B cell (primary cell): ENCODE results near the gene CDC42EP2. TPM values are rescaled to one million over a fixed set of nuclear protein-coding genes. Genes with fewer than 3 reads are reported as not detected.

Experiments used
- ATAC-seq: fragments of 200-7000 bp; cut with Tn5 transposase; one replicate; pipeline ENCODE4 v1.10.0; 2021; ENCODE audit warnings: low read depth, mild to moderate bottlenecking, moderate number of reproducible peaks, moderate library complexity
- CTCF ChIA-PET: fragments of 350-600 bp; sonication (Branson Sonifier 250); formaldehyde crosslinking; loops from one replicate; lab custom pipeline; 2021; ENCODE audit warnings: antibody characterized with exemption, inconsistent platforms; lab: Charles Lee
- POLR2A ChIA-PET: fragments of 350-600 bp; sonication (Branson Sonifier 250); formaldehyde crosslinking; loops from one replicate; lab custom pipeline; 2021; ENCODE audit warnings: antibody characterized with exemption; lab: Charles Lee
- DNase-seq: peaks from one replicate; pipeline ENCODE4 v3.0.0; 2013
- H2AFZ ChIP-seq: 2 replicates; pipeline ENCODE4 v1.6.1; 2012; ENCODE audit warnings: mild to moderate bottlenecking, low read depth, low read length; ENCODE audit not compliant: insufficient read depth, poor library complexity, severe bottlenecking
- H3K27ac ChIP-seq, 2 donors: 1 replicate in 1 of 2; 2 replicates in 1 of 2; pipeline ENCODE4 v1.5.1; 2012 to 2013; ENCODE audit warnings: low read length in 2 of 2, mild to moderate bottlenecking in 2 of 2, moderate library complexity in 1 of 2
- H3K27me3 ChIP-seq, 4 experiments: fragments of 200-600 bp in 1 of 4; sonication (generic) in 1 of 4; replicated peaks in 1 of 4; 1 replicate in 2 of 4; 2 replicates in 2 of 4; pipeline versions ENCODE4 v1.6.1 to v1.7.0; 2013 to 2016; ENCODE audit warnings: low read length in 3 of 4, mild to moderate bottlenecking in 2 of 4, mixed read lengths in 1 of 4, moderate library complexity in 1 of 4; ENCODE audit not compliant: insufficient read depth in 4 of 4, control insufficient read depth in 3 of 4; ENCODE audit errors: control extremely low read depth in 1 of 4
- H3K36me3 ChIP-seq, 2 experiments: replicated peaks in 1 of 2; 1 replicate in 1 of 2; 2 replicates in 1 of 2; pipeline versions ENCODE4 v1.6.1 to v1.7.1; 2013; ENCODE audit warnings: low read length in 1 of 2; ENCODE audit not compliant: insufficient read depth in 2 of 2, control insufficient read depth in 1 of 2; ENCODE audit errors: control extremely low read depth in 1 of 2, extremely low read depth in 1 of 2
- H3K4me1 ChIP-seq, 2 donors: fragments of 200-600 bp in 1 of 2; sonication (generic) in 1 of 2; 1 replicate in 1 of 2; 2 replicates in 1 of 2; pipeline versions ENCODE4 v1.5.1 to v1.6.1; 2013 to 2017; ENCODE audit warnings: low read length in 2 of 2; ENCODE audit not compliant: control insufficient read depth in 2 of 2, insufficient read depth in 2 of 2
- H3K4me2 ChIP-seq: replicated peaks from 2 replicates; pipeline ENCODE3; 2012; ENCODE audit warnings: mild to moderate bottlenecking, low read depth, low read length; ENCODE audit not compliant: poor library complexity, severe bottlenecking
- H3K4me3 ChIP-seq, 5 experiments: fragments of 200-600 bp in 1 of 5; sonication (generic) in 1 of 5; 1 replicate in 3 of 5; 2 replicates in 2 of 5; pipeline versions ENCODE4 v1.5.1 to v1.7.0; 2011 to 2016; ENCODE audit warnings: low read length in 4 of 5, mild to moderate bottlenecking in 4 of 5, low read depth in 2 of 5, control low read depth in 1 of 5, moderate library complexity in 1 of 5; ENCODE audit not compliant: insufficient read depth in 1 of 5; ENCODE audit errors: control extremely low read depth in 1 of 5, extremely low read depth in 1 of 5
- H3K79me2 ChIP-seq: fragments of 200-600 bp; sonication (generic); one replicate; pipeline ENCODE4 v1.6.0; 2016; ENCODE audit warnings: low read length; ENCODE audit not compliant: control insufficient read depth, insufficient read depth
- H3K9ac ChIP-seq: fragments of 200-600 bp; sonication (generic); 2 replicates; pipeline ENCODE4 v1.6.1; 2017; ENCODE audit warnings: mild to moderate bottlenecking, low read length, moderate library complexity
- H3K9me3 ChIP-seq, 3 donors: one replicate each; pipeline versions ENCODE4 v1.6.1 to v1.7.1; 2013; ENCODE audit warnings: low read length in 2 of 3; ENCODE audit not compliant: control insufficient read depth in 2 of 3, insufficient read depth in 1 of 3; ENCODE audit errors: control extremely low read depth in 1 of 3
- H4K20me1 ChIP-seq: 2 replicates; pipeline ENCODE4 v1.6.0; 2012; ENCODE audit warnings: mild to moderate bottlenecking, low read length; ENCODE audit not compliant: insufficient read depth, control insufficient read depth, poor library complexity, severe bottlenecking
- H3K27ac Mint-ChIP-seq: one replicate; pipeline ENCODE4 v1.8.0; 2021; ENCODE audit warnings: mixed read lengths
- H3K27me3 Mint-ChIP-seq: one replicate; pipeline ENCODE4 v1.8.0; 2021; ENCODE audit warnings: mixed read lengths
- H3K4me1 Mint-ChIP-seq: one replicate; pipeline ENCODE4 v1.8.0; 2021; ENCODE audit warnings: mixed read lengths
- H3K4me3 Mint-ChIP-seq: one replicate; pipeline ENCODE4 v1.8.0; 2021; ENCODE audit warnings: mixed read lengths
- H3K9me3 Mint-ChIP-seq: one replicate; pipeline ENCODE4 v1.8.0; 2022; ENCODE audit warnings: mixed read lengths; ENCODE audit not compliant: insufficient read depth
- EZH2 ChIP-seq: IDR thresholded peaks from 2 replicates; pipeline ENCODE4 v1.6.1; 2012; ENCODE audit warnings: borderline replicate concordance, low read depth, mild to moderate bottlenecking, moderate library complexity, low read length; ENCODE audit not compliant: insufficient read depth, poor library complexity, severe bottlenecking
- WGBS: methylation state at CpG from one replicate; pipeline ENCODE4 v1.1.5; 2013; ENCODE audit warnings: missing lambda C conversion rate; ENCODE audit not compliant: insufficient coverage; 5-methylcytosine and 5-hydroxymethylcytosine counted together
- intact Hi-C: fragments of 100-400 bp; cut with micrococcal nuclease; formaldehyde crosslinking; loops from one replicate; pipeline ENCODE4 v1.10.0; 2022
- polyA plus RNA-seq: library from polyadenylated mRNA; depleted of rRNA; stranded (reverse); fragments of >200 nt; gene quantifications from 2 replicates; pipeline ENCODE4 v1.2.3, GENCODE V29; 2012
- total RNA-seq, 2 donors: library from RNA; stranded (reverse); fragments of 120-200 nt in 1 of 2; gene quantifications; 1 replicate in 1 of 2; 2 replicates in 1 of 2; pipeline versions ENCODE4 v1.2.3 to v1.2.4, GENCODE V29; 2013 to 2022
- TF ChIP-seq, protein P1 (sequence below): fragments of 200-600 bp; IDR thresholded peaks from one replicate; pipeline ENCODE4 v1.8.0; 2022; ENCODE audit warnings: antibody characterized with exemption, mild to moderate bottlenecking

The CDC42EP2 gene
- total and polyA plus RNA-seq, 2 donors (not counting 1 experiment from before 2014, with no cell fraction given) = 0.69 to 1.1 TPM

GRCh38 chr11:65338676-65339075 lies 24.0 kb downstream of the CDC42EP2 start:
- no peak overlapping the region for H3K27ac ChIP-seq
- Mint-ChIP-seq H3K27ac (no peak overlapping the region), H3K27me3 (no peaks in the 10 kb centered on the region), H3K4me1 (peaks cover 35% of the 10 kb centered on the region), H3K4me3 (no peak overlapping the region), H3K9me3 (no peaks in the 10 kb centered on the region)
- H3K4me2 ChIP-seq = no peak overlapping the region
- H3K9ac ChIP-seq = no peak overlapping the region
- H3K9me3 ChIP-seq = no peaks in the 10 kb centered on the region
- WGBS = 98% methylated on average over 4 of the region's 7 CpGs
- H3K79me2 ChIP-seq = peaks cover 75% of the 10 kb centered on the region
- no peak overlapping the region for H3K4me3 ChIP-seq
- peaks cover 20 to 50% of the 10 kb centered on the region in 2 experiments for H3K36me3 ChIP-seq
- DNase-seq (no peak), ATAC-seq (no peak)
- CTCF ChIA-PET = interaction anchor here (1.0 to 2.4 kb wide), 2 partner anchors 23 to 64 kb away, joined by 6 to 9 read pairs; partner anchors contain the start of gene CDC42EP2
- H4K20me1 ChIP-seq = peaks cover 74% of the 10 kb centered on the region
- intact Hi-C loops = no loop called here
- POLR2A ChIA-PET = no interaction called here
- TF ChIP-seq, protein P1, sequence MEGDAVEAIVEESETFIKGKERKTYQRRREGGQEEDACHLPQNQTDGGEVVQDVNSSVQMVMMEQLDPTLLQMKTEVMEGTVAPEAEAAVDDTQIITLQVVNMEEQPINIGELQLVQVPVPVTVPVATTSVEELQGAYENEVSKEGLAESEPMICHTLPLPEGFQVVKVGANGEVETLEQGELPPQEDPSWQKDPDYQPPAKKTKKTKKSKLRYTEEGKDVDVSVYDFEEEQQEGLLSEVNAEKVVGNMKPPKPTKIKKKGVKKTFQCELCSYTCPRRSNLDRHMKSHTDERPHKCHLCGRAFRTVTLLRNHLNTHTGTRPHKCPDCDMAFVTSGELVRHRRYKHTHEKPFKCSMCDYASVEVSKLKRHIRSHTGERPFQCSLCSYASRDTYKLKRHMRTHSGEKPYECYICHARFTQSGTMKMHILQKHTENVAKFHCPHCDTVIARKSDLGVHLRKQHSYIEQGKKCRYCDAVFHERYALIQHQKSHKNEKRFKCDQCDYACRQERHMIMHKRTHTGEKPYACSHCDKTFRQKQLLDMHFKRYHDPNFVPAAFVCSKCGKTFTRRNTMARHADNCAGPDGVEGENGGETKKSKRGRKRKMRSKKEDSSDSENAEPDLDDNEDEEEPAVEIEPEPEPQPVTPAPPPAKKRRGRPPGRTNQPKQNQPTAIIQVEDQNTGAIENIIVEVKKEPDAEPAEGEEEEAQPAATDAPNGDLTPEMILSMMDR = no peak
- no peak for TF ChIP-seq EZH2
- H3K27me3 ChIP-seq = no peaks in the 10 kb centered on the region
- peaks cover 13 to 14% of the 10 kb centered on the region in 2 donors for H3K4me1 ChIP-seq
- H2AFZ ChIP-seq = no peak overlapping the region

DNA sequence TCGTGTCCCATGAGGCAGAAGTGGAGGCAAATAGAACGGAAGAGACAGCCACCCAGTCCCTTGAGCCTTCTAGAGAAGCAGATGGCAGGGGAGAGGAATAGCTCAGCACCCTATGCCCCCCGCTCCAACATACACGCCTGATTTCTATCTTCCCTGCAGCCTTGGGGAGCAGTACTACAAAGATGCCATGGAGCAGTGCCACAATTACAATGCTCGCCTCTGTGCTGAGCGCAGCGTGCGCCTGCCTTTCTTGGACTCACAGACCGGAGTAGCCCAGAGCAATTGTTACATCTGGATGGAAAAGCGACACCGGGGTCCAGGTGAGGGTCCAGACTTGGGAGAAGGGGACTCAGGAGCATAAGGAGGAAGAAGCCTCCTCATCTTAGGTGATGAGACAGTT lies 25.6 kb downstream of the CDC42EP2 start:
- intact Hi-C loops = no loop called here
- Histone ChIP-seq H3K9ac (no peak overlapping the region), H3K4me1 (peaks cover 4% of the 10 kb centered on the region in 2 donors), H3K79me2 (peaks cover 64% of the 10 kb centered on the region), H3K27ac (no peak overlapping the region), H3K9me3 (no peaks in the 10 kb centered on the region), H2AFZ (no peak overlapping the region), H3K36me3 (peaks cover 22 to 66% of the 10 kb centered on the region in 2 experiments), H3K4me2 (no peak overlapping the region), H3K27me3 (no peaks in the 10 kb centered on the region), H4K20me1 (peaks cover 77% of the 10 kb centered on the region), H3K4me3 (no peak overlapping the region)
- WGBS = 97% methylated on average over 8 of the region's 11 CpGs
- no peak for ATAC-seq
- no peak overlapping the region for H3K4me3 Mint-ChIP-seq
- CTCF ChIA-PET = interaction anchor here (2.2 kb wide), 1 partner anchor 11 kb away, joined by 9 read pairs; no protein-coding TSS in a partner anchor
- H3K9me3 Mint-ChIP-seq = no peaks in the 10 kb centered on the region
- POLR2A ChIA-PET = no interaction called here
- no peak for TF ChIP-seq EZH2
- TF ChIP-seq, protein P1 = no peak
- DNase-seq = no peak
- no peak overlapping the region for H3K27ac Mint-ChIP-seq
- H3K4me1 Mint-ChIP-seq = peaks cover 24% of the 10 kb centered on the region
- H3K27me3 Mint-ChIP-seq = no peaks in the 10 kb centered on the region
